OCI-LY7 (cell line): ENCODE measurements around the gene HMGB4. TPM values are rescaled to one million over a fixed set of nuclear protein-coding genes. Genes with fewer than 3 reads are reported as not detected.

Source experiments
- BruUV-seq: library from RNA; stranded (reverse); fragments of 400-500 nt; replicated peaks from 2 replicates; lab custom pipeline; 2021; lab: Mats Ljungman, UMichigan
- CTCF ChIA-PET: fragments of 300-600 bp; sonication (Branson Sonifier 250); formaldehyde crosslinking; loops from one replicate; lab custom pipeline; 2022; ENCODE audit warnings: antibody characterized with exemption; ENCODE audit not compliant: unreplicated experiment; lab: Charles Lee
- POLR2A ChIA-PET: fragments of 300-600 bp; sonication (Branson Sonifier 250); formaldehyde crosslinking; loops from one replicate; lab custom pipeline; 2022; ENCODE audit warnings: antibody characterized with exemption; lab: Charles Lee
- DNase-seq: peaks from one replicate; pipeline ENCODE4 v3.0.0-alpha.2; 2015; ENCODE audit warnings: low spot score
- H2AFZ ChIP-seq: fragments of 200-600 bp; sonication (generic), shearing (Covaris generic); 2 replicates; pipeline ENCODE4 v1.6.1; 2014; ENCODE audit warnings: mild to moderate bottlenecking, antibody characterized with exemption, low read length, moderate library complexity
- H3K27ac ChIP-seq: fragments of 200-600 bp; sonication (generic); 2 replicates; pipeline ENCODE4 v1.5.1; 2014; ENCODE audit warnings: mixed run types, low read depth, mild to moderate bottlenecking, moderate library complexity, low read length, inconsistent platforms; ENCODE audit not compliant: poor library complexity, severe bottlenecking
- H3K36me3 ChIP-seq: fragments of 200-600 bp; sonication (generic); 2 replicates; pipeline ENCODE4 v1.6.1; 2014; ENCODE audit warnings: mild to moderate bottlenecking, antibody characterized with exemption, low read length, moderate library complexity, mixed read lengths; ENCODE audit not compliant: insufficient read depth
- H3K4me1 ChIP-seq: fragments of 200-600 bp; sonication (generic); 2 replicates; pipeline ENCODE4 v1.5.1; 2014; ENCODE audit warnings: mild to moderate bottlenecking, low read length; ENCODE audit not compliant: insufficient read depth, poor library complexity, severe bottlenecking
- H3K4me2 ChIP-seq: fragments of 200-600 bp; sonication (generic); 2 replicates; pipeline ENCODE4 v1.6.1; 2014; ENCODE audit warnings: mild to moderate bottlenecking, low read length
- H3K4me3 ChIP-seq: fragments of 200-600 bp; sonication (generic); 2 replicates; pipeline ENCODE4 v1.5.1; 2014; ENCODE audit warnings: mild to moderate bottlenecking, low read depth, low read length; ENCODE audit not compliant: poor library complexity, severe bottlenecking
- H3K79me2 ChIP-seq: fragments of 200-600 bp; sonication (generic); 2 replicates; pipeline ENCODE4 v1.6.1; 2016; ENCODE audit warnings: low read depth, mild to moderate bottlenecking, low read length, moderate library complexity, mixed read lengths; ENCODE audit not compliant: insufficient read depth
- H3K9me2 ChIP-seq: fragments of 200-600 bp; sonication (generic); 2 replicates; pipeline ENCODE4 v1.6.1; 2016; ENCODE audit warnings: mild to moderate bottlenecking, low read length, mixed read lengths; ENCODE audit not compliant: insufficient read depth
- H3K9me3 ChIP-seq: fragments of 200-600 bp; sonication (generic); 2 replicates; pipeline ENCODE4 v1.6.1; 2014; ENCODE audit warnings: mild to moderate bottlenecking, mixed run types, low read length, mixed read lengths
- H4K20me1 ChIP-seq: fragments of 200-600 bp; sonication (generic); 2 replicates; pipeline ENCODE4 v1.6.1; 2014; ENCODE audit warnings: mild to moderate bottlenecking, antibody characterized with exemption, low read length, moderate library complexity, mixed read lengths; ENCODE audit not compliant: insufficient read depth
- CTCF ChIP-seq: fragments of 200-600 bp; sonication (generic); conservative IDR thresholded peaks from 2 replicates; pipeline ENCODE4 v1.5.1; 2014; ENCODE audit warnings: mild to moderate bottlenecking, antibody characterized with exemption, low read length, moderate library complexity, mixed read lengths
- EZH2phosphoT487 ChIP-seq: fragments of 200-600 bp; sonication (generic); IDR thresholded peaks from 2 replicates; pipeline ENCODE4 v1.6.1; 2018; ENCODE audit warnings: low read depth, borderline replicate concordance, mild to moderate bottlenecking, mixed run types, antibody characterized with exemption, low read length, moderate library complexity, mixed read lengths
- intact Hi-C: fragments of 100-400 bp; cut with micrococcal nuclease; formaldehyde crosslinking; loops from one replicate; pipeline ENCODE4 v1.10.0; 2022; ENCODE audit not compliant: unreplicated experiment
- total RNA-seq, 2 experiments: library from RNA; depleted of rRNA in 1 of 2; stranded (reverse); fragments of >200 nt in 1 of 2; shearing (Covaris generic) in 1 of 2; gene quantifications; 2 replicates each; pipeline ENCODE4 v1.2.3, GENCODE V29; 2014 to 2022

Gene HMGB4
- total RNA-seq, 2 experiments from 2014 or later = not detected

GRCh38 chr1:33818071-33818470 lies 45.8 kb upstream of the HMGB4 start:
- no TSS peak for BruUV-seq

GRCh38 chr1:33819290-33819912 lies 44.5 kb upstream of the HMGB4 start:
- Histone ChIP-seq H3K27ac (no peak overlapping the region), H3K79me2 (no peaks in the 10 kb centered on the region), H3K4me2 (no peak overlapping the region), H3K4me1 (no peaks in the 10 kb centered on the region), H3K9me3 (no peaks in the 10 kb centered on the region), H3K36me3 (no peaks in the 10 kb centered on the region), H2AFZ (no peak overlapping the region), H4K20me1 (no peaks in the 10 kb centered on the region), H3K4me3 (no peak overlapping the region), H3K9me2 (no peaks in the 10 kb centered on the region)
- ChIA-PET CTCF (no interaction called here), POLR2A (no interaction called here)
- DNase-seq = no peak
- no TSS peak for BruUV-seq
- intact Hi-C loops = no loop called here
- TF ChIP-seq EZH2phosphoT487 (no peak), CTCF (no peak)

More at GRCh38 chr1:33818071-33818470, 45.8 kb upstream of the HMGB4 start:
- Histone ChIP-seq H3K4me2 (no peak overlapping the region), H2AFZ (no peak overlapping the region), H3K9me3 (no peaks in the 10 kb centered on the region), H3K9me2 (no peaks in the 10 kb centered on the region), H3K36me3 (no peaks in the 10 kb centered on the region), H3K4me1 (no peaks in the 10 kb centered on the region), H3K79me2 (no peaks in the 10 kb centered on the region), H3K27ac (no peak overlapping the region), H3K4me3 (no peak overlapping the region), H4K20me1 (no peaks in the 10 kb centered on the region)
- ChIA-PET CTCF (no interaction called here), POLR2A (interaction anchor here (0.7 kb wide), 1 partner anchor 94 kb away, joined by 3 read pairs; no protein-coding TSS in a partner anchor)
- DNase-seq = no peak
- intact Hi-C loops = no loop called here
- TF ChIP-seq EZH2phosphoT487 = no peak
- no peak for TF ChIP-seq CTCF

- no peaks in the 10 kb centered on the region for H3K4me1 ChIP-seq
- ChIA-PET POLR2A (no interaction called here), CTCF (no interaction called here)
- intact Hi-C loops = no loop called here
- H3K4me2 ChIP-seq = no peak overlapping the region
- H3K9me2 ChIP-seq = no peaks in the 10 kb centered on the region
- BruUV-seq = no TSS peak
- no peak overlapping the region for H3K4me3 ChIP-seq
- no peak overlapping the region for H3K27ac ChIP-seq
- no peaks in the 10 kb centered on the region for H3K79me2 ChIP-seq
- H2AFZ ChIP-seq = no peak overlapping the region
- DNase-seq = no peak
- TF ChIP-seq EZH2phosphoT487 (no peak), CTCF (no peak)
- no peaks in the 10 kb centered on the region for H4K20me1 ChIP-seq
- no peaks in the 10 kb centered on the region for H3K9me3 ChIP-seq
- no peaks in the 10 kb centered on the region for H3K36me3 ChIP-seq
Measured at GRCh38 chr1:33819913-33820311, 44.0 kb upstream of the HMGB4 start.
